Astrocyte of the spinal cord (primary cell): ENCODE measurements around the gene STK32C.

Source experiments
- DNase-seq: peaks from one replicate; pipeline ENCODE4 v3.0.0; 2011; ENCODE audit warnings: low read depth, low spot score
- H3K4me3 ChIP-seq: 2 replicates; pipeline ENCODE4 v1.5.1; 2011; ENCODE audit warnings: low read depth, mild to moderate bottlenecking, low read length, moderate library complexity
- CTCF ChIP-seq: IDR thresholded peaks from 2 replicates; pipeline ENCODE4 v1.5.1; 2012; ENCODE audit warnings: low read depth, mild to moderate bottlenecking, low read length, inconsistent platforms
- in situ Hi-C: cut with HindIII; loops from 2 replicates; pipeline ENCODE4 v1.10.0; 2017; ENCODE audit warnings: low sequenced_read_pairs

Gene STK32C

GRCh38 chr10:132275426-132276178, 32.1 kb downstream of the STK32C start:
- no peak for DNase-seq
- TF ChIP-seq CTCF = no peak
- H3K4me3 ChIP-seq = no peak overlapping the region
- in situ Hi-C loops = no loop called here

- no peak for DNase-seq
- no peak overlapping the region for H3K4me3 ChIP-seq
- in situ Hi-C loops = no loop called here
- no peak for TF ChIP-seq CTCF
These were observed 32.8 kb downstream of the STK32C start for GRCh38 chr10:132274986-132275385.

GRCh38 chr10:132274581-132274980, 33.2 kb downstream of the STK32C start:
- DNase-seq = no peak
- in situ Hi-C loops = no loop called here
- TF ChIP-seq CTCF = no peak
- no peak overlapping the region for H3K4me3 ChIP-seq

- in situ Hi-C loops = no loop called here
- DNase-seq = no peak
- no peak overlapping the region for H3K4me3 ChIP-seq
- no peak for TF ChIP-seq CTCF
These were observed 33.8 kb downstream of the STK32C start for GRCh38 chr10:132273966-132274365.

- no peak for TF ChIP-seq CTCF
- H3K4me3 ChIP-seq = no peak overlapping the region
- no peak for DNase-seq
- in situ Hi-C loops = no loop called here
These were observed 34.3 kb downstream of the STK32C start for GRCh38 chr10:132273304-132273944.

GRCh38 chr10:132272231-132272971, 35.3 kb downstream of the STK32C start:
- TF ChIP-seq CTCF = no peak
- in situ Hi-C loops = no loop called here
- peak; percentile 26 for DNase-seq
- no peak overlapping the region for H3K4me3 ChIP-seq
